PC-9 (cell line): ENCODE results near the gene JAGN1.

Experiments used
- CTCF ChIP-seq: fragments of 200-600 bp; sonication (generic); conservative IDR thresholded peaks from 2 replicates; pipeline ENCODE4 v1.6.1; 2017; ENCODE audit warnings: mixed run types, antibody characterized with exemption, mild to moderate bottlenecking, moderate library complexity
- EZH2 ChIP-seq: fragments of 200-600 bp; sonication (generic); IDR thresholded peaks from 2 replicates; pipeline ENCODE4 v1.8.0; 2017; ENCODE audit warnings: antibody characterized with exemption, low read depth

- TF ChIP-seq CTCF (no peak), EZH2 (no peak)
Observed at GRCh38 chr3:9890249-9891071, at the start of gene JAGN1.
